GM23338 (cell line): ENCODE data around the gene SF1. TPM values are rescaled to one million over a fixed set of nuclear protein-coding genes. Genes with fewer than 3 reads are reported as not detected.
A peak's percentile ranks its signal among the peaks of the same experiment; 100 is the strongest.

Experiments
- ATAC-seq: fragments of 200-7000 bp; cut with Tn5 transposase; 3 replicates; pipeline ENCODE4 v1.9.1; 2020
- DNase-seq: peaks from one replicate; pipeline ENCODE4 v3.0.0-alpha.2; 2015; ENCODE audit warnings: low spot score
- H2AFZ ChIP-seq: fragments of 200-600 bp; sonication (generic); 2 replicates; pipeline ENCODE4 v1.8.0; 2016; ENCODE audit warnings: antibody characterized with exemption, mild to moderate bottlenecking, moderate library complexity
- H3F3A ChIP-seq: fragments of 200-600 bp; sonication (generic); replicated peaks from 2 replicates; pipeline ENCODE4 v1.8.0; 2017; ENCODE audit warnings: antibody characterized with exemption, mixed run types, low read depth
- H3K27ac ChIP-seq: fragments of 200-600 bp; sonication (generic); 2 replicates; pipeline ENCODE4 v1.6.1; 2016; ENCODE audit warnings: low read depth
- H3K27me3 ChIP-seq: fragments of 200-600 bp; sonication (generic); 2 replicates; pipeline ENCODE4 v1.8.0; 2016; ENCODE audit warnings: mild to moderate bottlenecking, mixed run types, moderate library complexity; ENCODE audit not compliant: insufficient read depth
- H3K36me3 ChIP-seq: fragments of 200-600 bp; sonication (generic); 2 replicates; pipeline ENCODE4 v1.8.0; 2016; ENCODE audit warnings: mild to moderate bottlenecking; ENCODE audit not compliant: insufficient read depth
- H3K4me1 ChIP-seq: fragments of 200-600 bp; sonication (generic); 2 replicates; pipeline ENCODE4 v1.8.0; 2016; ENCODE audit warnings: mild to moderate bottlenecking, moderate library complexity; ENCODE audit not compliant: insufficient read depth
- H3K4me2 ChIP-seq: fragments of 200-600 bp; sonication (generic); 2 replicates; pipeline ENCODE4 v1.7.1; 2017; ENCODE audit warnings: mixed run types
- H3K4me3 ChIP-seq: fragments of 200-600 bp; sonication (generic); 2 replicates; pipeline ENCODE4 v1.6.1; 2016; ENCODE audit warnings: mixed run types
- H3K79me2 ChIP-seq: fragments of 200-600 bp; sonication (generic); replicated peaks from 2 replicates; pipeline ENCODE4 v1.8.0; 2017; ENCODE audit warnings: mild to moderate bottlenecking; ENCODE audit not compliant: insufficient read depth
- H3K9me2 ChIP-seq: fragments of 200-600 bp; sonication (generic); 2 replicates; pipeline ENCODE4 v1.8.0; 2017; ENCODE audit not compliant: insufficient read depth
- H4K20me1 ChIP-seq: fragments of 200-600 bp; sonication (generic); replicated peaks from 2 replicates; pipeline ENCODE4 v1.8.0; 2017; ENCODE audit warnings: mild to moderate bottlenecking; ENCODE audit not compliant: insufficient read depth
- H3K27ac Mint-ChIP-seq: 2 replicates; pipeline ENCODE4 v1.8.0; 2020; ENCODE audit warnings: inconsistent platforms, mild to moderate bottlenecking, moderate library complexity, mixed read lengths
- H3K27me3 Mint-ChIP-seq: 3 replicates; pipeline ENCODE4 v1.8.0; 2022; ENCODE audit warnings: low read depth, mild to moderate bottlenecking, moderate library complexity, mixed read lengths, inconsistent platforms; ENCODE audit not compliant: insufficient read depth, poor library complexity
- H3K36me3 Mint-ChIP-seq: 3 replicates; pipeline ENCODE4 v1.8.0; 2021; ENCODE audit warnings: low read depth, mild to moderate bottlenecking, inconsistent platforms, moderate library complexity, mixed read lengths
- H3K4me1 Mint-ChIP-seq: 3 replicates; pipeline ENCODE4 v1.8.0; 2020; ENCODE audit warnings: mild to moderate bottlenecking, inconsistent platforms, mixed read lengths
- H3K4me3 Mint-ChIP-seq: 3 replicates; pipeline ENCODE4 v1.8.0; 2021; ENCODE audit warnings: moderate library complexity, mild to moderate bottlenecking, inconsistent platforms, mixed read lengths
- H3K9me3 Mint-ChIP-seq: 3 replicates; pipeline ENCODE4 v1.8.0; 2020; ENCODE audit warnings: moderate library complexity, mild to moderate bottlenecking, inconsistent platforms, mixed read lengths
- CTCF ChIP-seq, 2 experiments: fragments of 200-600 bp in 1 of 2; sonication (generic) in 1 of 2; conservative IDR thresholded peaks; 2 replicates each; pipeline versions ENCODE4 v1.5.1 to v1.6.1; 2016 to 2017; ENCODE audit warnings: antibody characterized with exemption in 2 of 2, low read depth in 2 of 2, mild to moderate bottlenecking in 2 of 2, moderate library complexity in 1 of 2
- EZH2 ChIP-seq: fragments of 200-600 bp; sonication (generic); IDR thresholded peaks from one replicate; pipeline ENCODE4 v1.8.0; 2017; ENCODE audit warnings: antibody characterized with exemption, mild to moderate bottlenecking, low read depth; ENCODE audit not compliant: unreplicated experiment
- POLR2AphosphoS5 ChIP-seq: IDR thresholded peaks from 2 replicates; pipeline ENCODE4 v1.6.1; 2016; ENCODE audit warnings: antibody characterized with exemption, low read depth
- ZNF462 ChIP-seq: fragments of 250-450 bp; sonication (Bioruptor Pico); IDR thresholded peaks from 2 replicates; pipeline ENCODE4 v1.5.0; 2020; ENCODE audit warnings: mild to moderate bottlenecking, moderate library complexity
- polyA plus RNA-seq: library from polyadenylated mRNA; unstranded; fragments of >200 nt; fragmentation: Nextera tagmentation; extraction: Ambion mirVana; gene quantifications from 2 replicates; pipeline ENCODE4 v1.2.1, GENCODE V29; 2016
- total RNA-seq: library from RNA; depleted of rRNA; stranded (reverse); fragments of >200 nt; shearing (Covaris generic); gene quantifications from 2 replicates; pipeline ENCODE4 v1.2.3, GENCODE V29; 2014

Gene SF1
- total and polyA plus RNA-seq, 2 experiments from 2014 or later = 76.9 to 252 TPM

DNA sequence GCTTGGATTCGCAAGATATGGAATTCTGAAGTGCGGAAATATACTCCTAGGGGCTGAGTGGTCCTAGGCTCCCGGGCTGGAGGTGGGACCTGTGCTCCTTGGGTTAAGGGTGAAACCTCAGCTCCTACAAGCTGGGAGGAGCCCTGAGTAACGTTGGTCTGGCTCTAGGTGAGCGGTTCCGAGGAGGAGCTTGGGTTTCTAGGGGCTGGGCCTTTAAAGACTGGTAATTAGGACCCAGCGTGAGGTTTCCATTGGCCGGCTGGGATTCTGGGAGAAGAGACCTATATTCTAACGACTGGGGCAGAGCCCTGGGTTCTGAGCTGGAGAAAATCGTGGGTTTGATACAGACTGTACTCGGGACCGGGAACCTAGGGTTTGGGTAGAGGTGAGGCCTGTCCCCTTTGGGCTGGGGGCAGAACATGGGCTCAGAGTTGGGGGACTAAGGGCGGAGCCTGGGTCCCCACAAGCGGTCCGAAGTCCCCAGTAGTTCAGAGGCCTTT lies 25.6 kb upstream of the SF1 start:
- Mint-ChIP-seq H3K9me3 (no peaks in the 10 kb centered on the region), H3K36me3 (peaks cover 21% of the 10 kb centered on the region), H3K4me1 (peaks cover 14% of the 10 kb centered on the region), H3K27ac (peak overlapping the region; percentile 93), H3K27me3 (peaks cover 10% of the 10 kb centered on the region), H3K4me3 (peak overlapping the region; percentile 78)
- H3F3A ChIP-seq = peaks cover 8% of the 10 kb centered on the region; the same call in 1 of the 2 replicates
- no peak overlapping the region for H2AFZ ChIP-seq
- peak; percentile 76 for ATAC-seq
- no peaks in the 10 kb centered on the region for H3K79me2 ChIP-seq
- H3K27me3 ChIP-seq = no peaks in the 10 kb centered on the region
- H3K4me3 ChIP-seq = peak overlapping the region; percentile 72
- peak; percentile 84 for DNase-seq
- no peaks in the 10 kb centered on the region for H3K36me3 ChIP-seq
- TF ChIP-seq EZH2 (no peak), POLR2AphosphoS5 (peak; percentile 2; the same call in 1 of the 2 replicates)
- H3K4me2 ChIP-seq = peak overlapping the region; percentile 84
- 0 out of 2 replicates have a peak, but pooled peaks cover 9% of the 10 kb centered on the region for H4K20me1 ChIP-seq
- H3K27ac ChIP-seq = peak overlapping the region; percentile 93
- H3K4me1 ChIP-seq = peaks cover 4% of the 10 kb centered on the region; the same call in 1 of the 2 replicates
- H3K9me2 ChIP-seq = no peaks in the 10 kb centered on the region

- peaks cover 14% of the 10 kb centered on the region for H3K4me1 Mint-ChIP-seq
- ATAC-seq = peak; percentile 86
- peaks cover 21% of the 10 kb centered on the region for H3K36me3 Mint-ChIP-seq
- no peaks in the 10 kb centered on the region for H3K36me3 ChIP-seq
- peaks cover 4% of the 10 kb centered on the region; the same call in 1 of the 2 replicates for H3K4me1 ChIP-seq
- H3K4me3 Mint-ChIP-seq = peak within 1 kb of the TSS; percentile 78
- no peaks in the 10 kb centered on the region for H3K27me3 ChIP-seq
- H3K4me3 ChIP-seq = peak within 1 kb of the TSS; percentile 72
- H3K9me3 Mint-ChIP-seq = no peaks in the 10 kb centered on the region
- H4K20me1 ChIP-seq = 0 out of 2 replicates have a peak, but pooled peaks cover 6% of the 10 kb centered on the region
- peak within 1 kb of the TSS; percentile 84 for H3K4me2 ChIP-seq
- peak within 1 kb of the TSS; percentile 93 for H3K27ac Mint-ChIP-seq
- DNase-seq = peak; percentile 98
- peak within 1 kb of the TSS; percentile 76 for H2AFZ ChIP-seq
- peaks cover 8% of the 10 kb centered on the region; the same call in 1 of the 2 replicates for H3F3A ChIP-seq
- TF ChIP-seq CTCF (conservative IDR thresholded peaks at IDR 0.05; ENCODE audit: low read depth in 2 of 2) (peak; percentile 21 to 42; a peak in 2 of 4 replicates), ZNF462 (CRISPR knock-in tag) (no peak), POLR2AphosphoS5 (peak; percentile 69)
- H3K27me3 Mint-ChIP-seq = peaks cover 10% of the 10 kb centered on the region
- H3K9me2 ChIP-seq = no peaks in the 10 kb centered on the region
- H3K27ac ChIP-seq = peak within 1 kb of the TSS; percentile 93
- H3K79me2 ChIP-seq = no peaks in the 10 kb centered on the region
Observed at GRCh38 chr11:64803158-64803845, 25.0 kb upstream of the SF1 start, which contains the start of gene MAP4K2. MAP4K2 (minus strand) TSS chr11:64803214; CDS start chr11:64803149, 65 bp downstream.
